GM21528 (cell line): ENCODE data around the gene OR13A1.
"Not testable (repeated sequence)": the region's sequence is repeated elsewhere in the genome, so short reads cannot be mapped to it uniquely, and the experiment has no call there.

Experiments
- ATAC-seq: cut with Tn5 transposase; IDR thresholded peaks from one replicate; pipeline ENCODE4 v1.9.1; 2021; ENCODE audit warnings: mild to moderate bottlenecking, moderate library complexity; ENCODE audit not compliant: unreplicated experiment, low FRiP score

OR13A1 gene

DNA sequence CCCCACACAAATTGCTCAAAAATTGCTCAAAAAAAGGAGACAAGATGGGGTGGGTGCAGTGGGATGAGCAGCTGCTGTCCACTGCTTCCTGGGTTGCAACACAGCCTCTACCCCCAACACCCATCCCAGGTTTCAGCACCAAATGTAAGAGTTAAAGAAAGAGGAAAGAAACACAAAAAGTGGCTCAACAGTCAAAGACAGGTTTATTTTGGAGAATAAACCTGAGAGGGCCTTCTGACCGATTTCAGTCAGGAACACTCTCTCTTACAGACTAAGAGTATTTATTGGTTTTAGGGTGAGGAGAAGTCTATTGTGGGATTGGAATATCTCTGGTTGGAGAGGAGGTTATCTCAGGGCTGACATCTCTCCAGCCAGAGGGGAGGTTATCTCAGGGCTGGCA lies 28.4 kb downstream of the OR13A1 start:
- ATAC-seq, result no peak

DNA sequence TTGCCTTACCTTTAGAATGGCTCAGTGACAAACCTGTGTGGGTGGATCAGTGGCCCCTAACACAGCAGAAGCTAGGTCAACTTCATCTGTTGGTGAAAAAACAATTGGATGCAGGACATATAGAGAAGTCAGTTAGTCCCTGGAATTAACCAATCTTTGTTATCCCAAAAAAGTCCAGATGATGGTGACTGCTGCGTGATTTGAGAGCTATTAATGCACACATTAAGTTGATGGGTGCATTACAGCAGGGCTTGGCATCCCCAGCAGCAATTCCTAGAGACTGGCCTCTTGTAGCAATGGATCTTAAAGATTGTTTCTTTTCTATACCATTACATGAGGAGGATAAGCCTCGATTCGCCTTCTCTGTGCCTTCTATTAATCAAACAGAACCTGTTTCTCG lies 33.3 kb downstream of the OR13A1 start:
- ATAC-seq, result no peak

DNA sequence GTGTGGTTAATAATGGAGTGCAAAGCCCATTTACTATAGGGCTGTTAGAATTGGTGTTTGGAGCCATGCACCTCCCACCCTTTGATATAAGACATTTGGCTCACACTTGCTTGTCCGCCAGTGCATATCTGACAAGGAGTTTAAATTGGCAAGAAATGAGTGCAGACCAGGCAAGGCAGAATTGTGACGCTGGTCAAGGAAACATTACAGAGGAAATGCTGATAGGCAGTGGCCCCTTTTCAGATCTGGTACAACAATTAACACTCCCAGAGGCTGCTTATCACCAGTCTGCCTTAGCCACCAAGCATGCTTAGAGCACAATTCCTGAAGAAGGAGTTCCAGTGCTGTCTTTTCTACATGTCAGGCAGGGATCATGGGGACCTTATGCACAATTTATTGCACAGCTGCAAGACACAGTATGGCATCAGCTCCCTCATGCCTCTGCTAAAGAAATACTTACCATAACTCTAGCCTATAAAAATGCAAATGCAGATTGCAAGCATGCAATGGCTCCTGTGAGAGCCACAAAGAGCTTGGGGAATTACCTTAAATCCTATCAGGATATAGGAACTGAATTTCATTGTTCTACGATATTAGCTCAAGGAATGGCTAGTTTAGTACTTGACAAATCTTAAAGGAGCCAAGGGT lies 35.2 kb downstream of the OR13A1 start:
- ATAC-seq, result no peak

DNA sequence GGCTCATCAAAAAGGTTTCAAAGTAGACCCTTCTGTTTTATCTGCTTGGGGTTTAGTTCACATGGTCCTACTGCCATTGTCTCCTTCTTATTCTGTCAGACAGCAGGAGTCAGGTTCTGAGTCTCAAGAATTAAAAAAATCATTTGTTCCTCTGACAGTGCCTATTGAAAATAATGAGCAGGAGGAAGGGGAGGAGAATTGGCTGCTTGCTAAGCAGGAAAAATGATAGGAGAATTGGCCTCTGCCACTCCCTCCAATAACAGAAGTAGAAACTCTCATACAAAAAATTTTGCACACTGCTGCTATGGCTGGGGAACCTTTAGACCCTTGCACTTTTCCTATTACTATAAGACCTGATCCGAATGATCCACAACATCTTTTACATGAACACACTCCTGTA lies 35.7 kb downstream of the OR13A1 start:
- no peak for ATAC-seq

DNA sequence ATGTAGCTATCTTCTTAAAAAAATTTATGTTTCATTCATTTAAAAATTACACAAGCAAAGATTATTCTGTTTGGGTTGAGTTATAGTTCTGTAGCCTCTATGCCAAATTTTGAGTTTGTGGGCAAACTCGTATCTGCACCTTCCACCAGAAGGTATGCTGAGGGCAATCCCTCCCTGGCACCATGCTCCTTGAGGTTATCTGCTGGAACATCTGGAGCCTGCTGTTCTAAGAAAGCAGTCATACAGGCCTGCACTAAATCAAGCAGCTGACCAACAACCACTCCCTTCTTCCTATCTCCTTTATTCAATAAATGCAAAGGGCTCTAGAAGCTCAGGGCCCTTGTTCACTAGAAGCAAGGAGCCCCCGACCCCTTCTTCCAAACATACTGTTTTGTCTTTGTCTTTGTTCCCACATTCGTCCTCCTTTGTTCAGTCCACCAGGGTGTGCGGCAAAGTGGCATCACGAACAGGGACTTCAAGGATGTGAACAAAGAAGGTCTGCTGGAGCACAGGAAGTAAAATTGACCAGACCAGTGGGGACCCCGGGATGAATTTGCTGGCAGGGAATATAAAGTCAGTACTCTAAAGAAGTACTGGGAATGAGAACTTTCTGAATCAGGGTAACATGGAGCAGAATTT lies 36.4 kb downstream of the OR13A1 start:
- ATAC-seq, result no peak

DNA sequence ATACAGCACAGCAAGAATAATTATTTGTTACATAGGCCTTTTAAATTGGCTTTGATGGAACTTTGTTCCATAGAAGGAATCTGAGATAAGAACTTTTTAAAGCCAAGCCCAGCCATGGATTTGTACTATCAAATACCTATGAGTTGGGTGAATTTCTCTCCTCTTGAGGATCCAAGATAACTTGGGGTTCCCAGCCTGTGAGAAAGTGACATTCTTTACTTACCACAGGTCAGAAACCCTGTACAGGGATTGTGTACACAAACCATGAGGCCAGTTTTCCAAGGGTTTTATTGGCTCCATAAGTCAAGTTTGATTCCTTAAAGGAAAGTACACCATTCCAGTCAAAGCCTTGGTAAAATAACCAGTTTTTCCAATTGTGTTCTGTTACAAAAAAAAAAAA lies 39.3 kb downstream of the OR13A1 start:
- ATAC-seq, result not testable (repeated sequence)

DNA sequence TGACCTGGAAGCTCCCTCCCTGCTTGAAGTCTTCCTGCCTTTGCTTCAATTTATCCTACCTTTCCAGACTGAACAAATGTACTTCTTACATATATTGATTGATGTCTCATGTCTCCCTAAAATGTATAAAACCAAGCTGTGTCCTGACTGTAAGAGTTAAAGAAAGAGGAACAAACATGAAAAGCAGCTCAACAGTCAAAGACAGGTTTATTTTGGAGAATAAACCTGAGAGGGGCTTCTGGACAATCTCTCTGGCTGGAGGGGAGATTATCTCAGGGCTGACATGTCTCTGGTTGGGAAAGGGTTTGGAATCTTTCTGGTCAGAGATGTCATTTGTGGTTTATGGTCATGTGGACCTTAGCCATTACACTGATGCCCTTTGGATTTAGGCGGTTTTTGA lies 41.0 kb downstream of the OR13A1 start:
- ATAC-seq, result no peak

DNA sequence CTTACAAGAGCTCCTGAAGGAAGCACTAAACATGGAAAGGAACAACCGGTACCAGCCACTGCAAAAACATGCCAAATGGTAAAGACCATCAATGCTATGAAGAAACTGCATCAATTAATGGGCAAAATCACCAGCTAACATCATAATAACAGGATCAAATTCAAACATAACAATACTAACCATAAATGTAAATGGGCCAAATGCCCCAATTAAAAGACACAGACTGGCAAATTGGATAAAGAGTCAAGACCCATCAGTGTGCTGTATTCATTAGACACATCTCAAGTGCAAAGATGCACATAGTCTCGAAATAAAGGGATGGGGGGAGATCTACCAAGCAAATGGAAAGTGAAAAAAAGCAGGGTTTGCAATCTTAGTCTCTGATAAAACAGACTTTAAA lies 47.6 kb downstream of the OR13A1 start:
- not testable (repeated sequence) for ATAC-seq

DNA sequence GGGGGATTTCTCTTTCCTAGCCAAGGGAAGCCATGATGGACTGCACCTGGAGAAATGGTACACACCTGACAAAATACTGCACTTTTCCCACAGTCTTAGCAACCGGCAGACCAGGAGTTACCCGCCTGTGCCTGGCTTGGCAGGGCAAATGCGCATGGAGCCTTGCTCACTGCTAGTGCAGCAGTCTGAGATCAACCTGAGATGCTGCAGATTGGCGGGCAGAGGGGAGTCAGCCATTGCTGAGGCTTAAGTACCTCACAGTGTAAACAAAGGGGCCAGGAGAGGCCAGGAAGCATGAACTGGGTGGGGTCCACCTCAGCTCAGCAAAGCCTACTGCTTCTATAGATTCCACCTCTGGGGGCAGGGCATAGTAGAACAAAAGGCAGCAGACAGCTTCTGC lies 49.4 kb downstream of the OR13A1 start:
- ATAC-seq, result no peak

DNA sequence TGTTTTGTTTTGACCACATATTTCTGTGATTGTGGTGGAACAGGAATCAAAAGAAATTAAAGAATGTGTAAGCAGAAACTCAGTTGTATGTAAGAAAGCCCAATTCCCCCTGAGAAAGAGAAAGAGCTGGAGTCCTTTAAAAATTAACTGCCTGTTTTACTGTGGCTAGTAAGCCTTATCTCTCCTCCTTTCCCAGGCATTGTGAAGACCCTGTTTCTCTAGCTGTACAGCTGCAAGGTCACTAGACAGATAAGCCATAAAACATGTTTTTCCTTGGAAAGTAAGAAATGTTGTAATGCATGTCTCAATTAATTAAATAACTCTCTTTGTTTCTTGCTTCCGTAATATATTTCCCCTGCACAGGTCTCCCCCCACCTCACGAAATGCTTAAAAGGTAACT lies 53.5 kb downstream of the OR13A1 start:
- no peak for ATAC-seq

DNA sequence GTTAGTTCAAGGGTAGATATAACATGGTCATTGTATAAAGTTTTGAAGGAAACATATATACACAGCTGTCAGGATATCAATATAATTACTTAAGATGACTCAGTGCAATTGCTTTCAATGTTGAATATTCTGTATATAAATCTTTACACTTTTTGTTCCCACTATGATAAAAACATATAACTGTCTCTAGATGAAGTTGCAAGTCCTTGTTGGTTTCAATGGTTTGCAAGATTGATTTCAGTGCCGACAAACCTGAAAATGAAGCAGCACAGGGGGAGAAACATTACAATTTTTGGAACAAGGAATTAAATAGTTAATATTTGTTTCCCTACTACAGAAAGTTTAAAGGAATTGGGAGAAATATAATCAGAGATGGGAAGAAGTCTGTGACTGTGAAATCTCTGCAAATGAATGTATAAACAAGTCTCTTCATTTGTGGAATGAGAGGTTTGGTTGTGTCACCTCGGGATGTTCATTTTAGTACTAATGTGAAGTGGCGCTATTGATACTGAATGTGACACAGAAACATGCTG lies 54.1 kb downstream of the OR13A1 start:
- no peak for ATAC-seq

DNA sequence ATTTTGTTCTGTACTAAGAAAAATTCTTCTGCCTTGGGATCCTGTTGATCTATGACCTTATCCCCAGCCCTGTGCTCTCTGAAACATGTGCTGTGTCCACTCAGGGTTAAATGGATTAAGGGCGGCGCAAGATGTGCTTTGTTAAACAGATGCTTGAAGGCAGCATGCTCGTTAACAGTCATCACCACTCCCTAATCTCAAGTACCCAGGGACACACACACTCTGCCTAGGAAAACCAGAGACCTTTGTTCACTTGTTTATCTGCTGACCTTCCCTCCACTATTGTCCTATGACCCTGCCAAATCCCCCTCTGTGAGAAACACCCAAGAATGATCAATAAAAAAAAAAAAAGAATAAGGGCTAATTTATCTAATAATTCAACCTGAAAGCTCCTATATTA lies 54.8 kb downstream of the OR13A1 start:
- not testable (repeated sequence) for ATAC-seq

DNA sequence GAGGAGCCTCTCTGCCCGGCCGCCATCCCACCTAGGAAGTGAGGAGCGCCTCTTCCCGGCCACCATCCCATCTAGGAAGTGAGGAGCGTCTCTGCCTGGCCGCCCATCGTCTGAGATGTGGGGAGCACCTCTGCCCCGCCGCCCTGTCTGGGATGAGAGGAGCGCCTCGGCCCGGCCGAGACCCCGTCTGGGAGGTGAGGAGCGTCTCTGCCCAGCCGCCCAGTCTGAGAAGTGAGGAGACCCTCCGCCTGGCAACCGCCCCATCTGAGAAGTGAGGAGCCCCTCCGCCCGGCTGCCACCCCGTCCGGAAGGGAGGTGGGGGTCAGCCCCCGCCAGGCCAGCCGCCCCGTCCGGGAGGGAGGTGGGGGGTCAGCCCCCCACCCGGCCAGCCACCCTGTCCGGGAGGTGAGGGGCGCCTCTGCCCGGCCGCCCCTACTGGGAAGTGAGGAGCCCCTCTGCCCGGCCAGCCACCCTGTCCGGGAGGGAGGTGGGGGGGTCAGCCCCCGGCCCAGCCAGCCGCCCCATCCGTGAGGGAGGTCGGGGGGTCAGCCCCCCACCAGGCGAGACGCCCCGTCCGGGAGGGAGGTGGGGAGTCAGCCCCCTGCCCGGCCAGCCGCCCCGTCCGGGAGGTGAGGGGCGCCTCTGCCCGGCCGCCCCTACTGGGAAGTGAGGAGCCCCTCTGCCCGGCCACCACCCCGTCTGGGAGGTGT lies 55.5 kb downstream of the OR13A1 start:
- ATAC-seq, result not testable (repeated sequence)

DNA sequence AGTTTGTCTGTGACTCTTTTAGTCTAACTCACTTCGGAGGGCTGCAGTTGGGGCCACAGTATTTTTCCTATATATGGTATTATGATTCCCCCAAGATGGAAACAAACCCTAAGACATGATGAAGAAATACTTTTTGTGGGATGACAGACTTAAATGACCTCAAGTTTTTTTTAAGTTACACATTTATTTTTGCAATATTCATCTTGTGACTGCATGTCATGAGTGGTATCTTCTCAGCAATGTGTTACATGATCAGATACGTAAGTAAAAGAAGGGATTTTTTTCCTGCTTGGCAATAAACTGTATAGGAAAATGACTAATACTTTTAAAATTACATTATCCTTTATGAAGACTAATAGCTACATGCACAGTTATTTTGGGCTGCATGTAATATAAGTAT lies 57.8 kb downstream of the OR13A1 start:
- no peak for ATAC-seq

DNA sequence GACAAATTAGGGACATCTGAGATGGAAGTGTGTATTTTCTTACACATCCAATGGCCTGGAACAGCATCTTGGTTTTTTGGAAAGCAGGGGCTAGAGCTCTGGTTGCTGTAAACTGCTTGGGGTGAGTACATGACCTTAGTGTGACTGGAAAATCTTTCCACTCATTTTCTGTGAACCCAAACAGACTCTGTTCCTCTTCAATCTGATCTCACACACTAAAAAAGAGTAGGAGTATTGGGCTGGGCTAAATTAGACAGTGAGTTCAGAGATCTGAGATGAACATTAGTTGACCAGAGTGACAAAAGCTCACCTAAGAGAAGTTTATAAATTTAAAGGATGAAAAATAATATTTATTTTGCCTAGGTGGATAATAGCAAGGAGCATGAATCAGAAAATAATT lies 59.2 kb downstream of the OR13A1 start:
- no peak for ATAC-seq

DNA sequence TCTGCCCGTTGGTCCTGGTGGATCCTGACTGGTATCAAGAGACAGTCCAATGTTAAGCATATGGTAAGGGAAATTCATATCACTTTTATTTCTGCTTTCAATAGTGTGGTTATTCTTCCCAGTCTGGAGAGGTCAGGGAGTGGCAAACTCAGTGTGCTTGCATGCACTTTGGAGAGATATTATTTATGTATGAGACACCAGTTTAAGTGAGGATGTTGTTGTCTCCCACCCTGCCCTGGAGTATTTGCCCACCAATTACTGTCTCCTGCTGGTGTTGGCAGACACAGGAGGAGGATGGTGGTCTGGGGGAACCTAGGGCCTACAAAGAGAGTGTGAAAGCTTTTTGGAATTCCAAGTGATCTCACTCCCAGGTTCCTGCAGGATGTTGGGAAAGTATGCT lies 59.7 kb downstream of the OR13A1 start:
- no peak for ATAC-seq

DNA sequence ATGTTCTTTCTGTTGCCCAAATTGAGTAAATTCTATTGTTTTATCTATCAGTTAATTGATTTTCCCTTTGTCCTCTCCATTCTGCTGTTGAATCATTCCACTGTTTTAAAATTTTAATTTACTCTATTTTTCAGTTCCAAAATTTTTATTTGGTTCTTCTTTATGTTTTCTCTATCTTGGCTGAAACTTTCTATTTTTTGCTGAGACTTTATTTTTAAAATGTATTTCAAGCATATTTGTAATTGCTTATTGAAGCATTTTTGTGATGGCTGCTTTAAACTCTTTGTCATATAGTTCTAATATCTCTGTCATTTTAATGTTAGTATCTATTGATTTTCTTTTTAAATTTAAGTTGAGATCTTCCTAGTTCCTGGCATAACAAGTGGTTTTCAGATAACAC lies 60.5 kb downstream of the OR13A1 start:
- no peak for ATAC-seq

DNA sequence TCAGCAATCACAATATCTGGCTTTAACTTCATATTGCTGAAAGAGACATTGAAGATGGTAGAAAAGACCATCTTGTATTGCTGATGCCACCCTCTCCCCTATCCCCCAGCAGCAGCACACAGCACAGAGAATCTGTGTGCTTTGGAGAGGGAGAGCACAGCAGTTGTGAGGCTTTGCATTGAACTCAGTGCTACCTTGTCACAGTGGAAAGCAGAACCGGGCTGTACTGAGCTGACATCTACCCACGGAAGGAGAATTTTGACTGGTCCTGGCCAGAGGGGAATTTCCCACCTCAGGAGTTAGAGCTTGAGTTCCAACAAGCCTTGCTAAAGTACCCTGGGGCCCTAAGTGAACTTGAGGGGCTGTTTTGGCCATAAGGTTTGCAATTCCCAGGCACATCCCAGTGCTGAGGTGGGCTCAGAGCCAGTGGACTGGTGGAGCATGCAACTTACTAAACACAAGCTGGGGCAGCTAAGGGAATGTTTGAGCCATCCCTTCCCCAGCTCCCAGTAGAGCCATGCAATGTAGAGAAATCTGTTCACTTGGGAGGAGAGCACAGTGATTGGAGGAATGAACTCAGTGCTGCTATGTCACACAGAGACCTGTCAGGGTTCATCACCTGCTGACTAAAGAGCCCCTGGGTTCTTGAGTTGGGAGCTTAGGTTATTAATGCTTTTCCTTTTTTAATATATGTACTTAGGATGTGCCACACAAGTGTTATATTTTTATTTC lies 62.1 kb downstream of the OR13A1 start:
- ATAC-seq, result peak; percentile 72
